ENCODE results near the gene RERE. TPM values are rescaled to one million over a fixed set of nuclear protein-coding genes. Genes with fewer than 3 reads are reported as not detected.

The RERE gene
- total RNA-seq, 1 experiment from 2014 or later = 40.6 TPM

GRCh38 chr1:8334106-8334851 lies 483.2 kb downstream of the RERE start:
- no peak for ATAC-seq
- H3K4me3 ChIP-seq (replicated peaks in 1 of 2; ENCODE audit: low read depth in 1 of 2, low read length in 2 of 2) = no peak overlapping the region
- no peak overlapping the region for H3K4me2 ChIP-seq (ENCODE audit: low read length)
- no peaks in the 10 kb centered on the region for H3K79me2 ChIP-seq (ENCODE audit: insufficient read depth, low read length)
- H3K27me3 ChIP-seq (ENCODE audit: insufficient read depth, low read length) = no peaks in the 10 kb centered on the region
- CTCF ChIA-PET = no interaction called here
- H4K20me1 ChIP-seq (ENCODE audit: insufficient read depth) = no peaks in the 10 kb centered on the region
- H3K4me1 ChIP-seq (ENCODE audit: control insufficient read depth in 1 of 2, insufficient read depth in 2 of 2, low read length in 2 of 2) = no peaks in the 10 kb centered on the region
- no TSS peak for BruUV-seq (replicated peaks)
- DNase-seq (ENCODE audit: low read depth, low spot score) = no peak
- H3K9ac ChIP-seq (ENCODE audit: low read length) = no peak overlapping the region
- H3K9me2 ChIP-seq (ENCODE audit: insufficient read depth) = no peaks in the 10 kb centered on the region
- RAD21 ChIA-PET (ENCODE audit: low non-redundant PET in 1 of 2, low total read pairs in 2 of 2, uncharacterized antibody in 2 of 2, unreplicated experiment in 2 of 2) = no interaction called here
- no peak overlapping the region for H3K27ac ChIP-seq (ENCODE audit: low read depth, low read length)
- H3K9me3 ChIP-seq (ENCODE audit: control insufficient read depth in 1 of 2, insufficient read depth in 1 of 2, low read depth in 1 of 2, low read length in 2 of 2) = no peaks in the 10 kb centered on the region
- POLR2A ChIA-PET = no interaction called here
- no peak for TF ChIP-seq YY1 (IDR thresholded peaks at IDR 0.05; ENCODE audit: extremely low read depth, insufficient replicate concordance, low read depth, low read length)
- no peak for TF ChIP-seq SRF (IDR thresholded peaks at IDR 0.05; ENCODE audit: low read depth)
- TF ChIP-seq, protein P1, sequence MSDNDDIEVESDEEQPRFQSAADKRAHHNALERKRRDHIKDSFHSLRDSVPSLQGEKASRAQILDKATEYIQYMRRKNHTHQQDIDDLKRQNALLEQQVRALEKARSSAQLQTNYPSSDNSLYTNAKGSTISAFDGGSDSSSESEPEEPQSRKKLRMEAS (IDR thresholded peaks at IDR 0.05) = no peak
- no peak for TF ChIP-seq SP1 (IDR thresholded peaks at IDR 0.05; ENCODE audit: low read depth)
- TF ChIP-seq FOSL1 (IDR thresholded peaks at IDR 0.05; ENCODE audit: low read depth) = no peak
- no peak for TF ChIP-seq CBX3 (IDR thresholded peaks at IDR 0.05; ENCODE audit: low read depth)
- TF ChIP-seq, protein P2, sequence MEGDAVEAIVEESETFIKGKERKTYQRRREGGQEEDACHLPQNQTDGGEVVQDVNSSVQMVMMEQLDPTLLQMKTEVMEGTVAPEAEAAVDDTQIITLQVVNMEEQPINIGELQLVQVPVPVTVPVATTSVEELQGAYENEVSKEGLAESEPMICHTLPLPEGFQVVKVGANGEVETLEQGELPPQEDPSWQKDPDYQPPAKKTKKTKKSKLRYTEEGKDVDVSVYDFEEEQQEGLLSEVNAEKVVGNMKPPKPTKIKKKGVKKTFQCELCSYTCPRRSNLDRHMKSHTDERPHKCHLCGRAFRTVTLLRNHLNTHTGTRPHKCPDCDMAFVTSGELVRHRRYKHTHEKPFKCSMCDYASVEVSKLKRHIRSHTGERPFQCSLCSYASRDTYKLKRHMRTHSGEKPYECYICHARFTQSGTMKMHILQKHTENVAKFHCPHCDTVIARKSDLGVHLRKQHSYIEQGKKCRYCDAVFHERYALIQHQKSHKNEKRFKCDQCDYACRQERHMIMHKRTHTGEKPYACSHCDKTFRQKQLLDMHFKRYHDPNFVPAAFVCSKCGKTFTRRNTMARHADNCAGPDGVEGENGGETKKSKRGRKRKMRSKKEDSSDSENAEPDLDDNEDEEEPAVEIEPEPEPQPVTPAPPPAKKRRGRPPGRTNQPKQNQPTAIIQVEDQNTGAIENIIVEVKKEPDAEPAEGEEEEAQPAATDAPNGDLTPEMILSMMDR (IDR thresholded peaks at IDR 0.05 in 2 of 3, conservative IDR thresholded peaks at IDR 0.05 in 1 of 3; ENCODE audit: borderline replicate concordance in 1 of 3, insufficient read depth in 1 of 3, low read depth in 2 of 3, low read length in 2 of 3) = no peak
- no peak for TF ChIP-seq EGR1 (IDR thresholded peaks at IDR 0.05; ENCODE audit: low read depth)
- no peak for TF ChIP-seq EZH2phosphoT487 (IDR thresholded peaks at IDR 0.05; ENCODE audit: borderline replicate concordance)
- TF ChIP-seq CEBPB (IDR thresholded peaks at IDR 0.05; ENCODE audit: low read depth) = no peak
- TF ChIP-seq SIN3A (IDR thresholded peaks at IDR 0.05; ENCODE audit: low read depth) = no peak
- TF ChIP-seq, protein P3, sequence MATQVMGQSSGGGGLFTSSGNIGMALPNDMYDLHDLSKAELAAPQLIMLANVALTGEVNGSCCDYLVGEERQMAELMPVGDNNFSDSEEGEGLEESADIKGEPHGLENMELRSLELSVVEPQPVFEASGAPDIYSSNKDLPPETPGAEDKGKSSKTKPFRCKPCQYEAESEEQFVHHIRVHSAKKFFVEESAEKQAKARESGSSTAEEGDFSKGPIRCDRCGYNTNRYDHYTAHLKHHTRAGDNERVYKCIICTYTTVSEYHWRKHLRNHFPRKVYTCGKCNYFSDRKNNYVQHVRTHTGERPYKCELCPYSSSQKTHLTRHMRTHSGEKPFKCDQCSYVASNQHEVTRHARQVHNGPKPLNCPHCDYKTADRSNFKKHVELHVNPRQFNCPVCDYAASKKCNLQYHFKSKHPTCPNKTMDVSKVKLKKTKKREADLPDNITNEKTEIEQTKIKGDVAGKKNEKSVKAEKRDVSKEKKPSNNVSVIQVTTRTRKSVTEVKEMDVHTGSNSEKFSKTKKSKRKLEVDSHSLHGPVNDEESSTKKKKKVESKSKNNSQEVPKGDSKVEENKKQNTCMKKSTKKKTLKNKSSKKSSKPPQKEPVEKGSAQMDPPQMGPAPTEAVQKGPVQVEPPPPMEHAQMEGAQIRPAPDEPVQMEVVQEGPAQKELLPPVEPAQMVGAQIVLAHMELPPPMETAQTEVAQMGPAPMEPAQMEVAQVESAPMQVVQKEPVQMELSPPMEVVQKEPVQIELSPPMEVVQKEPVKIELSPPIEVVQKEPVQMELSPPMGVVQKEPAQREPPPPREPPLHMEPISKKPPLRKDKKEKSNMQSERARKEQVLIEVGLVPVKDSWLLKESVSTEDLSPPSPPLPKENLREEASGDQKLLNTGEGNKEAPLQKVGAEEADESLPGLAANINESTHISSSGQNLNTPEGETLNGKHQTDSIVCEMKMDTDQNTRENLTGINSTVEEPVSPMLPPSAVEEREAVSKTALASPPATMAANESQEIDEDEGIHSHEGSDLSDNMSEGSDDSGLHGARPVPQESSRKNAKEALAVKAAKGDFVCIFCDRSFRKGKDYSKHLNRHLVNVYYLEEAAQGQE (IDR thresholded peaks at IDR 0.05; ENCODE audit: low read depth) = no peak
- no peak for TF ChIP-seq RAD21 (IDR thresholded peaks at IDR 0.05; ENCODE audit: low read depth)
- no peak for TF ChIP-seq TCF7L2 (IDR thresholded peaks at IDR 0.05; ENCODE audit: borderline replicate concordance, extremely low read depth, insufficient read depth, insufficient read length)
- TF ChIP-seq POLR2AphosphoS5 (IDR thresholded peaks at IDR 0.05; ENCODE audit: low read depth, low read length) = no peak
- no peak for TF ChIP-seq ZNF274 (IDR thresholded peaks at IDR 0.05; ENCODE audit: low read depth, low read length)
- no peak for TF ChIP-seq ZBTB33 (IDR thresholded peaks at IDR 0.05; ENCODE audit: extremely low read depth, insufficient replicate concordance, low read length)
- TF ChIP-seq POLR2A (IDR thresholded peaks at IDR 0.05; ENCODE audit: borderline replicate concordance, extremely low read depth, insufficient read depth, insufficient read length) = no peak
- intact Hi-C loops (cut with micrococcal nuclease) = no loop called here
- H3K36me3 ChIP-seq (ENCODE audit: control insufficient read depth in 1 of 2, insufficient read depth in 2 of 2, low read length in 2 of 2) = no peaks in the 10 kb centered on the region; a peak in 1 of 4 replicates
- no peak overlapping the region for H2AFZ ChIP-seq (ENCODE audit: low read depth, low read length, poor library complexity, severe bottlenecking)
